ENCODE results near the gene SORL1.
"Not testable (repeated sequence)": the region's sequence is repeated elsewhere in the genome, so short reads cannot be mapped to it uniquely, and the experiment has no call there.

The SORL1 gene

GRCh38 chr11:121451986-121452608, at the start of gene SORL1:
Gene SORL1 (plus strand): TSS chr11:121452314. CDS start chr11:121452332, 18 bp downstream.
- no peak for DNase-seq (ENCODE audit: low spot score)

GRCh38 chr11:121405646-121406045, 46.5 kb upstream of the SORL1 start:
- no peak for DNase-seq (ENCODE audit: low spot score)

GRCh38 chr11:121406291-121406690, 45.8 kb upstream of the SORL1 start:
- no peak for DNase-seq (ENCODE audit: low spot score)

- no peak for DNase-seq (ENCODE audit: low spot score)
Observed at GRCh38 chr11:121408830-121409229, 43.3 kb upstream of the SORL1 start.

- not testable (repeated sequence) for DNase-seq (ENCODE audit: low spot score)
Observed at GRCh38 chr11:121410041-121410440, 42.1 kb upstream of the SORL1 start.

- DNase-seq (ENCODE audit: low spot score): not testable (repeated sequence)
Observed at GRCh38 chr11:121411330-121411729, 40.8 kb upstream of the SORL1 start.

- DNase-seq (ENCODE audit: low spot score): no peak
Observed at GRCh38 chr11:121412000-121412587, 40.0 kb upstream of the SORL1 start.

- no peak for DNase-seq (ENCODE audit: low spot score)
Observed at GRCh38 chr11:121412711-121413415, 39.3 kb upstream of the SORL1 start.

- DNase-seq (ENCODE audit: low spot score): no peak
Observed at GRCh38 chr11:121414141-121414913, 37.8 kb upstream of the SORL1 start.

- no peak for DNase-seq (ENCODE audit: low spot score)
Observed at GRCh38 chr11:121415856-121416255, 36.3 kb upstream of the SORL1 start.

GRCh38 chr11:121417055-121417551, 35.0 kb upstream of the SORL1 start:
- DNase-seq (ENCODE audit: low spot score): no peak

GRCh38 chr11:121417607-121418006, 34.5 kb upstream of the SORL1 start:
- no peak for DNase-seq (ENCODE audit: low spot score)

GRCh38 chr11:121418625-121419114, 33.4 kb upstream of the SORL1 start:
- DNase-seq (ENCODE audit: low spot score): no peak

- no peak for DNase-seq (ENCODE audit: low spot score)
Observed at GRCh38 chr11:121419836-121420235, 32.3 kb upstream of the SORL1 start.

GRCh38 chr11:121420398-121420797, 31.7 kb upstream of the SORL1 start:
- no peak for DNase-seq (ENCODE audit: low spot score)

GRCh38 chr11:121421149-121421901, 30.8 kb upstream of the SORL1 start:
- DNase-seq (ENCODE audit: low spot score): no peak

- no peak for DNase-seq (ENCODE audit: low spot score)
Observed at GRCh38 chr11:121422675-121423074, 29.4 kb upstream of the SORL1 start.

- DNase-seq (ENCODE audit: low spot score): no peak
Observed at GRCh38 chr11:121425828-121426227, 26.3 kb upstream of the SORL1 start.

GRCh38 chr11:121426476-121427399, 25.4 kb upstream of the SORL1 start:
- no peak for DNase-seq (ENCODE audit: low spot score)

- no peak for DNase-seq (ENCODE audit: low spot score)
Observed at GRCh38 chr11:121427400-121427744, 24.7 kb upstream of the SORL1 start.

All from hematopoietic multipotent progenitor cell treated with erythropoietin and hydrocortisone succinate and interleukin-3 and kit ligand, for 17 days (in vitro differentiated cells).